SK-N-MC (cell line): ENCODE data around the gene STK17B.

Experiments
- EZH2 ChIP-seq: fragments of 200-600 bp; sonication (generic); IDR thresholded peaks from one replicate; pipeline ENCODE4 v1.6.1; 2017; ENCODE audit warnings: antibody characterized with exemption
- POLR2AphosphoS5 ChIP-seq: IDR thresholded peaks from 2 replicates; pipeline ENCODE4 v1.6.1; 2012; ENCODE audit warnings: mild to moderate bottlenecking, low read depth, low read length, borderline replicate concordance

- TF ChIP-seq EZH2 (no peak), POLR2AphosphoS5 (no peak)
These were observed 67.3 kb downstream of the STK17B start for GRCh38 chr2:196104066-196104465.
